Pancreas (tissue), 10 donors: ENCODE data around the gene TMC1. TPM values are rescaled to one million over a fixed set of nuclear protein-coding genes. Genes with fewer than 3 reads are reported as not detected.
A peak's percentile ranks its signal among the peaks of the same experiment; 100 is the strongest.

ENCODE experiments used
- ATAC-seq, 4 donors: fragments of 200-7000 bp; cut with Tn5 transposase; one replicate each; pipeline versions ENCODE4 v1.8.0 to v1.9.1; 2020; ENCODE audit warnings: mild to moderate bottlenecking in 4 of 4, moderate library complexity in 4 of 4
- DNase-seq, 6 donors: peaks; one replicate each; pipeline ENCODE4 v3.0.0-alpha.2; 2020
- FAIRE-seq: peaks from 2 replicates; lab custom pipeline; 2012; peaks lifted over from hg19 to GRCh38; lab: Jason Lieb, UNC
- H3K27ac ChIP-seq, 4 donors: fragments of 200-600 bp; sonication (generic); 1 replicate in 3 of 4; 2 replicates in 1 of 4; pipeline versions ENCODE4 v1.5.0 to v1.8.0; 2020
- H3K27me3 ChIP-seq, 4 donors: fragments of 200-600 bp; one replicate each; pipeline ENCODE4 v1.8.0; 2021
- H3K36me3 ChIP-seq, 3 donors: fragments of 200-600 bp; sonication (generic) in 1 of 3; one replicate each; pipeline versions ENCODE4 v1.5.0 to v1.8.0; 2020 to 2021
- H3K4me1 ChIP-seq, 3 donors: fragments of 200-600 bp; one replicate each; pipeline ENCODE4 v1.8.0; 2021
- H3K4me3 ChIP-seq, 4 donors: fragments of 200-600 bp; sonication (generic) in 2 of 4; one replicate each; pipeline versions ENCODE4 v1.5.0 to v1.8.0; 2020 to 2021
- H3K9me3 ChIP-seq, 4 donors: fragments of 200-600 bp; one replicate each; pipeline ENCODE4 v1.8.0; 2021
- CTCF ChIP-seq, 4 donors: fragments of 200-600 bp; sonication (generic) in 3 of 4; IDR thresholded peaks; one replicate each; pipeline versions ENCODE4 v1.5.0 to v1.8.0; 2021; ENCODE audit warnings: antibody characterized with exemption in 4 of 4
- WGBS, 2 donors: extraction: QIAGEN DNeasy Blood & Tissue Kit; methylation state at CpG; one replicate each; pipeline ENCODE4 v1.1.7; 2013; 5-methylcytosine and 5-hydroxymethylcytosine counted together
- intact Hi-C, 3 donors: fragments of 100-400 bp; cut with DNase I; formaldehyde crosslinking; loops; one replicate each; pipeline versions ENCODE4 v1.11.1 to v1.14.2; 2022
- polyA plus RNA-seq, 2 donors: library from polyadenylated mRNA; stranded (reverse); fragments of 200-250 nt; gene quantifications; one replicate each; pipeline ENCODE4 v1.2.3, GENCODE V29; 2013
- total RNA-seq, 6 donors: library from RNA; stranded (reverse); fragmentation: NEBNext Ultra II Directional in 4 of 6; extraction: Animal tissue kit (Norgen Biotek cat#: 25700) in 4 of 6; gene quantifications; one replicate each; pipeline versions ENCODE4 v1.2.1 to v1.2.4, GENCODE V29; 2021 to 2023
- donor health status: healthy with polysubstance abuse.
- donor health status: DM: no; HTN: no; CAD: no; lungs with moderate emphysema.
- donor health status: DM: no; HTN: no; CAD: no.
- donor health status: control.
- donor health status: control.
- donor health status: Bipolar disorder and iron deficiency.
- donor health status: DM: yes; HTN: yes; CAD: no.
- donor health status: DM: no; HTN: no; CAD: no.
- donor health status: DM: no; HTN: no; CAD: no.
- donor health status: DM: yes; HTN: yes; CAD: no.

Gene TMC1
- total and polyA plus RNA-seq, 8 donors: not detected

GRCh38 chr9:72583370-72583769 is 62.0 kb downstream of the TMC1 start:
- Histone ChIP-seq H3K4me3 (no peak overlapping the region), H3K27ac (no peak overlapping the region), H3K9me3 (no peaks in the 10 kb centered on the region), H3K36me3 (no peaks in the 10 kb centered on the region), H3K27me3 (no peaks in the 10 kb centered on the region), H3K4me1 (peaks cover 0 to 7% (median 6%) of the 10 kb centered on the region in 3 donors)
- no peak for TF ChIP-seq CTCF (IDR thresholded peaks at IDR 0.05)
- FAIRE-seq (no peak), ATAC-seq (no peak), DNase-seq (no peak)
- intact Hi-C loops: no loop called here

- ATAC-seq (peak; percentile 26 to 80 (median 58)), DNase-seq (no peak), FAIRE-seq (no peak)
- Histone ChIP-seq H3K36me3 (no peaks in the 10 kb centered on the region), H3K27ac (peak overlapping the region in 3 of 4 donors; percentile 19 to 49 (median 22)), H3K27me3 (no peaks in the 10 kb centered on the region), H3K4me1 (peaks cover 0 to 7% (median 6%) of the 10 kb centered on the region in 3 donors), H3K4me3 (no peak overlapping the region), H3K9me3 (no peaks in the 10 kb centered on the region)
- intact Hi-C loops: no loop called here
- TF ChIP-seq CTCF (IDR thresholded peaks at IDR 0.05): no peak
- 79 to 84% methylated on average over 5 of the region's 5 CpGs for WGBS, 2 donors
Measured at GRCh38 chr9:72586388-72587130, 65.2 kb downstream of the TMC1 start.

GRCh38 chr9:72588336-72588735 is 66.9 kb downstream of the TMC1 start:
- H3K4me3 ChIP-seq: no peak overlapping the region
- H3K27ac ChIP-seq: no peak overlapping the region
- no peak for ATAC-seq
- peaks cover 5 to 7% (median 6%) of the 10 kb centered on the region in 3 donors for H3K4me1 ChIP-seq
- H3K36me3 ChIP-seq: no peaks in the 10 kb centered on the region
- no peak for DNase-seq
- no peak for FAIRE-seq
- no peaks in the 10 kb centered on the region for H3K9me3 ChIP-seq
- no peaks in the 10 kb centered on the region for H3K27me3 ChIP-seq
- intact Hi-C loops: no loop called here
- TF ChIP-seq CTCF (IDR thresholded peaks at IDR 0.05): no peak

GRCh38 chr9:72589667-72590521 is 68.5 kb downstream of the TMC1 start:
- TF ChIP-seq CTCF (IDR thresholded peaks at IDR 0.05): no peak
- H3K27me3 ChIP-seq: no peaks in the 10 kb centered on the region
- no peak overlapping the region for H3K27ac ChIP-seq
- FAIRE-seq (no peak), ATAC-seq (no peak), DNase-seq (no peak)
- intact Hi-C loops: loop anchor here in 1 of 3 donors (5.0 to 10.0 kb wide), 2 partner anchors 235 to 298 kb away; no protein-coding TSS in a partner anchor
- H3K36me3 ChIP-seq: no peaks in the 10 kb centered on the region
- 40 to 53% methylated on average over 2 of the region's 2 CpGs for WGBS, 2 donors
- no peaks in the 10 kb centered on the region for H3K9me3 ChIP-seq
- no peak overlapping the region for H3K4me3 ChIP-seq
- H3K4me1 ChIP-seq: peaks cover 5 to 7% (median 6%) of the 10 kb centered on the region in 3 donors
